Activated naive CD8-positive, alpha-beta T cell treated with anti-CD3 and anti-CD28 coated beads, Interleukin-2, amount 50 U/mL, for 24 hours (primary cell): ENCODE measurements around the gene S100B.
A peak's percentile ranks its signal among the peaks of the same experiment; 100 is the strongest.

Experiments
- ATAC-seq: fragments of 150-1000 bp; cut with Tn5 transposase; one replicate; pipeline ENCODE4 v1.10.0; 2021
- DNase-seq: peaks from one replicate; pipeline ENCODE4 v3.0.0; 2021
- H3K27ac Mint-ChIP-seq: one replicate; pipeline ENCODE4 v1.8.0; 2021; ENCODE audit warnings: mild to moderate bottlenecking, mixed read lengths
- H3K27me3 Mint-ChIP-seq: one replicate; pipeline ENCODE4 v1.8.0; 2021; ENCODE audit warnings: mixed read lengths
- H3K36me3 Mint-ChIP-seq: one replicate; pipeline ENCODE4 v1.8.0; 2021; ENCODE audit warnings: low read depth, mixed read lengths
- H3K4me1 Mint-ChIP-seq: one replicate; pipeline ENCODE4 v1.8.0; 2021; ENCODE audit warnings: mixed read lengths
- H3K4me3 Mint-ChIP-seq: one replicate; pipeline ENCODE4 v1.8.0; 2021; ENCODE audit warnings: mild to moderate bottlenecking, moderate library complexity, mixed read lengths
- H3K9me3 Mint-ChIP-seq: one replicate; pipeline ENCODE4 v1.8.0; 2021; ENCODE audit warnings: mixed read lengths

Gene S100B

DNA sequence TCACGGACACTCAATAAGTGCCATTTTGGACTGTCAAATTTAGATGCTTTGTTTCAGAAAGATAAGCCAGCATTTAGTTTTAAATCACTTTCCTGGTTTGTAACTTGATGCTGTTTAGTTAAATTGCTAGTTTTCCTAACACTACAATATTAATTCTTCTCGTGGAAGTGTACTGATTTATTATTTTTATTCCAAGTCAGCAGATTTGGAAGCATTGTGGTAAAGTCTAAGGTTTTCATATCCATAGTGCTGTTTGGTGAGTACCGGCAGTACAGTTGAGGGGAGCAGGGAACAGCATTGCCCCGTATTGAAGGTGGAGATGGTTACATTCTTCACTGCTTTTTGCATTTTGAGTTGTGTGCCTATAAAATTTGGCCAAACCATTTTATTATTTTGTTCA lies 36.3 kb downstream of the S100B start:
- no peaks in the 10 kb centered on the region for H3K27me3 Mint-ChIP-seq
- H3K4me1 Mint-ChIP-seq = peaks cover 13% of the 10 kb centered on the region
- peak overlapping the region; percentile 46 for H3K27ac Mint-ChIP-seq

DNA sequence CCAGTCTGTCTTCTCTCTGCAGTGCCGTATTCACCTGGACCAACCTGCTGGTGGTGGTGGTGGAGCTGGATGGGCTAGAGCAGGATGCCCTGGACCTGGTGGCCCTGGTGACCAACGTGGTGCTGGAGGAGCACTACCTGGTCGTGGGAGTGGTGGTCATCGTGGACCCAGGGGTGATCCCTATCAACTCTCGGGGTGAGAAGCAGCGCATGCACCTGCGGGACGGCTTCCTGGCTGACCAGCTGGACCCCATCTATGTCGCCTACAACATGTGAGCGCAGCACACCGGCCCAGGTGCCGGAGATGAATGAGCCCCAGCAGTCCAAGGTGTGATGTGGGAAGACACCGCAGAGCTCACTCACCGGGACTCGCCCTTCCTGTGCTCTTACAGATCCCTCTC lies 37.5 kb downstream of the S100B start:
- Mint-ChIP-seq H3K9me3 (no peaks in the 10 kb centered on the region), H3K4me1 (peaks cover 11% of the 10 kb centered on the region), H3K27ac (no peak overlapping the region), H3K27me3 (no peaks in the 10 kb centered on the region), H3K4me3 (no peak overlapping the region), H3K36me3 (peaks cover 41% of the 10 kb centered on the region)
- DNase-seq (no peak), ATAC-seq (no peak)

More for the DNA sequence above, 36.3 kb downstream of the S100B start:
- ATAC-seq (no peak), DNase-seq (no peak)
- Mint-ChIP-seq H3K4me3 (no peak overlapping the region), H3K36me3 (peaks cover 48% of the 10 kb centered on the region), H3K9me3 (peaks cover 7% of the 10 kb centered on the region)

DNA sequence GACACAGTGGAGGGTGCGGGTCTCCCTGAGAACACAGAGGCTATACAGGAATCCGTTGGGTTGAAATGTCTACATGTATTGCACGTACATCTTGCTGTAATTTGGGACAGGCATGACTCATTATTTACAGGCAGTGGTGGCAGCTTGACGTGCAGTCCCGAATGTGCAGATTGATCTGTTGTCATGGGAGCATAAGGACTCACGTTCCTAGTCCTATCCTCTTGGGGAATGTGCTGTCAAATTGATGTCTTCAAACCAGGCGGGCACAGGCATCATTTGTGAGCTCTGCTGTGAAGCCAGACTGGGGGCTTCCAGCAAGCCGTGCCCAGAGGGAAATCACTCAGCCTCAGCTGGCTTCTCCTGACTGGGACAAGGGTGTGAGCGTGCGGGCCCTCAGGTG lies 40.5 kb downstream of the S100B start:
- no peak for ATAC-seq

DNA sequence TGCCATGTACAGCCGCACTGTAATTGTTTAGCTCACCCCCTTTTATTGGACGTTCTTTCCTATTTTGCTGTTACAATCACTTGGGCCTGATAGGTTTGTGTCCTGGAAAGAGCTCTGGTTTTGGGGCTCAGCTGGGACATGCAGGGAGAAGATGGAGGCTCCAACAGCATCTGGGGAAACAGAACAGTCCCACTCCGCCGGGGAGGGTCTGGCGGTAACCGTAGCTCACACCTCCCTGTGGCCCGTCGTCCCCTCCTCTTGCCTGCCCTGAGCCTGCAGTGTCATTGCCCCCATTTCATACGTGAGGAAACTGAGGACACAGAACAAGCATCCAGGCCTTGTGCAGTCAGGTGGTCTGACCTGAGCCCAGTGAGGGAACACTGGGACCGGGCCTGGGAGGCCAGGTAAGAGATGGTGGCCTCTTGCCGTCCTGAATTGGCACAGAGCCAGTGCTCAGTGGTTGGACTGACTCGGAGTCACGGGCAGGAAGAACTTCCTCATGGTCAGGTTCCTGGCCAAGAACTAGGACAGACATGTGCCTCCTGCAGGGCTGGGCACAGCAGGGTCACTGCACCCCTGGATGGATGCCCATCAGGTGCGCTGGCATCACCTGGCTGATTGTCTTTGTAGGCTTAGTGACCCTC lies 41.8 kb downstream of the S100B start:
- Mint-ChIP-seq H3K4me1 (peaks cover 46% of the 10 kb centered on the region), H3K9me3 (no peaks in the 10 kb centered on the region), H3K36me3 (peaks cover 32% of the 10 kb centered on the region), H3K27me3 (no peaks in the 10 kb centered on the region), H3K27ac (no peak overlapping the region), H3K4me3 (no peak overlapping the region)
- ATAC-seq (no peak), DNase-seq (no peak)

More for the DNA sequence above, 40.5 kb downstream of the S100B start:
- H3K9me3 Mint-ChIP-seq = no peaks in the 10 kb centered on the region
- H3K27ac Mint-ChIP-seq = no peak overlapping the region
- H3K36me3 Mint-ChIP-seq = peaks cover 39% of the 10 kb centered on the region
- no peak overlapping the region for H3K4me3 Mint-ChIP-seq
- H3K4me1 Mint-ChIP-seq = peaks cover 37% of the 10 kb centered on the region
- no peaks in the 10 kb centered on the region for H3K27me3 Mint-ChIP-seq
- DNase-seq = no peak

DNA sequence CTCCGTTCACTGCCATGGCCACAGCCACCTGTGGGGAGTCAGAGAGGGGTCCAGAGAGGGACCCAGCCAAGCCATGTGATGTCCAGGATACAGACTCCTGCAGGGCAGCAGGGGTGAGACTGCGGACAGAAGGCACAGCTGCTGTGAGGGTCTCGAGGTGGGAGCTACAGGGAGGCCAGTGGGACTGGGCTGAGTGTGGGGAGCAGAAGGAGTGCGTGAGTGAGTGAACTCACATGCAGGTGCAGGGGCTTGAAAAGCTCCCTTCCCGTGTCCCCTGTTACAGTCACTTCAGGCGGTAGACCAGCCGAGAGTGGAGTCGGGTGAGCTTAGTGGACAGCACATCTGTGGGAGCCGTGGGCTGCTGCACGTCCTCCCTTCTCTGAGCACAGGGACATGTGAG lies 42.4 kb downstream of the S100B start:
- ATAC-seq (no peak), DNase-seq (no peak)
- no peaks in the 10 kb centered on the region for H3K27me3 Mint-ChIP-seq
- H3K4me3 Mint-ChIP-seq = no peak overlapping the region
- no peaks in the 10 kb centered on the region for H3K9me3 Mint-ChIP-seq
- no peak overlapping the region for H3K27ac Mint-ChIP-seq
- H3K36me3 Mint-ChIP-seq = peaks cover 28% of the 10 kb centered on the region
- H3K4me1 Mint-ChIP-seq = peaks cover 46% of the 10 kb centered on the region

DNA sequence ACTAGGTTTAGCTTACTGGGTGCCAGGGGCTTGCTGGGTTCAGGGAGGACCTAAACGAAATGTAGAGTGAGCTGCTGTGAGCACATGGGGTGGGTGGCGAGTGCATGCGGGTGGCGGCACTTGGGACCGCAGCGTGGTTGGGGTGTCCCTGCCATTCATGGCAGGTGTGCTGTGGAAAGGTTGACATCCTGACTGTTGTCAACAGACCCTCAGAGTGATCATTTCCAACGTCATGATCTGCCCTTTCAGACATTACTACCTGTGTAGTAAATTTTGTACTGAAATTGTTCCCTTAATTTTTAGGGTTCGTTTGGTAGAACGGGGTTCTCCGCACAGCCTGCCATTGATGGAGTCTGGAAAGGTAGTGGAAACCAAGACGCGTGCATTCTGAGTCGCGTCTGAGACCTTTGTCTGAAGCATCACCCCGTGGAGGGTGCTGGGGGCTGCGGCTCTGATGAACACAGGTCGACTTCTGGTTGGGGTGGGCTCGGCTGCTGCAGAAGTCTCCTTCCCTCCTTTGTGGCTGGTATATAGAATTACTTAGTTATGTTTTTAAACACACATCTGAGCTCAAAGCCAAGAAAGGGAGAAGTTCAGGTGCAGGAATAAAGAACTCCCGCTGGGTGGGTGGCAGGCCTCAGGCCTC lies 43.3 kb downstream of the S100B start:
- no peaks in the 10 kb centered on the region for H3K9me3 Mint-ChIP-seq
- peak overlapping the region; percentile 77 for H3K27ac Mint-ChIP-seq
- H3K4me1 Mint-ChIP-seq = peaks cover 54% of the 10 kb centered on the region
- peak overlapping the region; percentile 48 for H3K4me3 Mint-ChIP-seq
- peaks cover 31% of the 10 kb centered on the region for H3K36me3 Mint-ChIP-seq
- ATAC-seq (peak; percentile 44), DNase-seq (peak; percentile 26)
- H3K27me3 Mint-ChIP-seq = no peaks in the 10 kb centered on the region

DNA sequence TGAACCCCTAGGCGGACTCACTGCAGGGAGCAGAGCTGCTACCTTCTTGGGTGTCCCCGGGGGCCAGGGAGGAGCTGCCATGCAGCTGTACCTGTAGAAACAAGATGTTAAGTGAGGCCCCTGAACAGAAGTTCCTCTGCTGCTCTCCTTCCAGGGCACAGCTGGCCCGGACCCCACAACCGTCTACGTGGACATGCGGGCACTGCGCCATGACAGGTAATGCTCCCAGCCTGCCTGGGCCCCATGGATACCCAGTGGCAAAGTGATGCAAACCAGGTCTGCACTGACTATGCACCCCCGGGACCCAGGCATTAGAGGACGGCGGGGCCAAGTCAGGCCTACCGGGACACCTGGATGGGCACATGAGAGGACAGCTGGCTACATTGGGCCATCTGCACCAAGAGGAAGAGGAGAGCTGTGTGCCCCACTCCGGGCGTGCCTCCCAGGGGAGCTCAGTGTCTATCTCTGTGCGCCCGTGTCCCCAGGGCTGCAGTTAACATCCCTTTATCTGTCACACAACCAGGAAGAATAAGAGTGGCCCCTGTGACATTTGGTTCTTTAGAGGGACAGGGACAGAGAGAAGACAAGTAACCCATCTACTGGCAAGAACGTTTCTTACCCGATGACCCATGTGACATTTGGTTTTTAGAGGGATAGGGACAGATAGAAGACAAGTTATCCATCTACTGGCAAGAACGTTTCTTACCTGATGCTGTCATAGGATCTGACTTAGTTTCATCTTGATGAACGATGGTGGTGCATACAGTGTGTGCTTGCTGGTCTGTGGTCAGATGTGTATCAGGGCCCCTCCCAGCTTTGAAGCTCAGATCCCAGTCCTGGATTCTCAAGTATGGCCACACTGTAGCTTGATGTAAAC lies 44.1 kb downstream of the S100B start:
- ATAC-seq = peak; percentile 66
- Mint-ChIP-seq H3K9me3 (no peaks in the 10 kb centered on the region), H3K36me3 (peaks cover 30% of the 10 kb centered on the region), H3K4me1 (peaks cover 54% of the 10 kb centered on the region), H3K27ac (peak overlapping the region; percentile 77), H3K27me3 (no peaks in the 10 kb centered on the region), H3K4me3 (peak overlapping the region; percentile 69)
- DNase-seq = no peak

DNA sequence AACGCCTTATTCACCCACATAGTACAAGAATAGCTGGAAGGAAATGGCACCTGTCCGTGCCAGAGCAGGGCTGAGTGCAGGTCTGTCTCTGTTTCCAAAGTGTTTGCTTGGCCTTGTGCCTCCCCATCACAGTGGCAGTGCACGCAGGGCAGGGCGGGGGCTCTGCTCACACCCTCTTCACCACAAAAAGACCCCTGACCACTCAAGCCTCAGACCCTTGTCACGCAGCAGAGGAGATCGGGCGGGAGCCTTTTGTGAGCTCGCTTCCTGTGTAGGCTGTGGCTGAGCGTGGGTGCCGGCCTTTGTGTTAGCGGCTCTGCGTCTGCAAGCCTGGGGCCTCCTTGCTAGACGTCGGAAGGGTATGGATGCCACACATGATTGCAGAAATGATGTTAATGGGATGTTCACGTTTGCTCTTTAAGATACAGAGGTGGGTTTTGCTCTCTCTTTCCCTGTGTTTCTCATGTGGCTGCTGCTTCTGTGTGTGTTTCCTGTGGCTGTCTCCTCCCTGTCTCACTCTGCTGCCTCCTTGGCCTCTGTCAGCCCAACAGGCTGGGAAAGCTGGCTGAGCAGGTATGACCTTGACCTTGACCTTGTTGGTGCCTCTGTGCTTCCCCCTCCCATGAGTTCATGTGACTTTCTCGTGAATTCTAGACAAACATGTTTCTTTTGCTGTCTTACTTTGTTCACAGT lies 45.4 kb downstream of the S100B start:
- ATAC-seq (peak; percentile 76), DNase-seq (peak; percentile 70)
- H3K4me1 Mint-ChIP-seq = peaks cover 57% of the 10 kb centered on the region
- peaks cover 31% of the 10 kb centered on the region for H3K36me3 Mint-ChIP-seq
- no peaks in the 10 kb centered on the region for H3K27me3 Mint-ChIP-seq
- H3K4me3 Mint-ChIP-seq = peak overlapping the region; percentile 69
- no peaks in the 10 kb centered on the region for H3K9me3 Mint-ChIP-seq
- peak overlapping the region; percentile 77 for H3K27ac Mint-ChIP-seq

DNA sequence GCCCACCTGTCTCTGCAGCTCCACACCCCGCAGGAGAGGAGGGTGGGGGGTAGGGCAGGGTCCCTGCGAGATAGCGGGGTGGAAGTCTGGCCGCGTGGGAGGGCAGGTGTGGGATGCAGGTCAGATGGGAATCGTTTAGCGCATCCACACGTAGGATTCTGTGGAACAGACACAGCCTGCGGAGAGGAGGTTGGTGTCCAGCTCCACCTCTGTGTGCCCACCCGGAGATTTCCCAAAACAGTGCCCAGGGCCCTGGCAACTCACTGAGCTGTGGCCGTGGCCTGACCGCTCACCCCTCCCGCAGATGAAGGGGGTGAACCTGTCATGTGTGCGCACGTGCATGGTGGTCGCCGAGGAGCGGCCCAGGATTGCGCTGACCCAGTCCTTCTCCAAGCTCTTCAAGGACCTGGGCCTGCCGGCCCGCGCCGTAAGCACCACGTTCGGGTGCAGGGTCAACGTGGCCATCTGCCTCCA lies 46.9 kb downstream of the S100B start:
- DNase-seq (no peak), ATAC-seq (no peak)
- Mint-ChIP-seq H3K4me1 (peaks cover 69% of the 10 kb centered on the region), H3K9me3 (no peaks in the 10 kb centered on the region), H3K27me3 (no peaks in the 10 kb centered on the region), H3K4me3 (no peak overlapping the region), H3K36me3 (peaks cover 31% of the 10 kb centered on the region), H3K27ac (no peak overlapping the region)

DNA sequence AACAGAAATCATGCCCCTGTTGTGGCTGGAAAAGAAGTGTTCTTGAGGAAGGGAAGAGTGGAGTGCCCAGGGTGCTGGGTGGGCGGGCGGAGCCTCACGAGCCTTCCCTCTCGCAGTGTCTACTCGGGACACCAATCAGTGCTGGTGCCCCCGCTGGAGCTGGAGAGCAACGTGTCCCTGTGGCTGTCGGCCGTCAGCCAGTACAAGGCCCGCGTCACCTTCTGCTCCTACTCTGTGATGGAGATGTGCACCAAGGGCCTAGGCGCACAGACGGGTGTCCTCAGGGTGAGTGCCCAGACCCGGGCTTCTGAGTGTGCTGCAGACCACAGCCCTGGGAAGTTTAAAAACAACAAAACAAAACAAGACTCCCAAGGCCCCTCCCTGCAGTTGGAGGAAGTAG lies 47.4 kb downstream of the S100B start:
- H3K4me3 Mint-ChIP-seq = no peak overlapping the region
- no peaks in the 10 kb centered on the region for H3K9me3 Mint-ChIP-seq
- H3K27me3 Mint-ChIP-seq = no peaks in the 10 kb centered on the region
- no peak for ATAC-seq
- peaks cover 73% of the 10 kb centered on the region for H3K4me1 Mint-ChIP-seq
- no peak for DNase-seq
- no peak overlapping the region for H3K27ac Mint-ChIP-seq
- peaks cover 31% of the 10 kb centered on the region for H3K36me3 Mint-ChIP-seq

DNA sequence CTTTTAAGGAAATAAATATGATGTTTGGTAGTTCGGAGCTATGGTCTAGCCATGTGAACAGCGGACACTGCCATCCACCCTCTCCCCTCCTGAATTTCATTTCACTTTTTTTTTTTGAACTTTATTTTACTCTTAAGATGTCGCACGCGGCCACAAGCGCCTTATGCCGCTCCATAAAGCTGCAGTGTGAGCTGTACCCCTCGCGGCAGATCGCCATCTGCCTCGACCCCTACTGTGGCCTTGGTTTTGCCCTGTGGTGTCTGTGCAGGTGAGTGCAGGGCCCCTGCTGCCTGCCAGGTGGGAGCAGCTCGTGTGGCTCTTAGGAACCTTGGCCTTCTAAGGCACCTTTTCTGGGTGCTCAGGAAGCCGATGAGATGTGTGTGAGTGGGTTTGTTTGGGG lies 48.1 kb downstream of the S100B start:
- Mint-ChIP-seq H3K27me3 (no peaks in the 10 kb centered on the region), H3K9me3 (no peaks in the 10 kb centered on the region), H3K36me3 (peaks cover 30% of the 10 kb centered on the region), H3K27ac (no peak overlapping the region), H3K4me3 (no peak overlapping the region), H3K4me1 (peaks cover 73% of the 10 kb centered on the region)
- no peak for ATAC-seq
- no peak for DNase-seq

DNA sequence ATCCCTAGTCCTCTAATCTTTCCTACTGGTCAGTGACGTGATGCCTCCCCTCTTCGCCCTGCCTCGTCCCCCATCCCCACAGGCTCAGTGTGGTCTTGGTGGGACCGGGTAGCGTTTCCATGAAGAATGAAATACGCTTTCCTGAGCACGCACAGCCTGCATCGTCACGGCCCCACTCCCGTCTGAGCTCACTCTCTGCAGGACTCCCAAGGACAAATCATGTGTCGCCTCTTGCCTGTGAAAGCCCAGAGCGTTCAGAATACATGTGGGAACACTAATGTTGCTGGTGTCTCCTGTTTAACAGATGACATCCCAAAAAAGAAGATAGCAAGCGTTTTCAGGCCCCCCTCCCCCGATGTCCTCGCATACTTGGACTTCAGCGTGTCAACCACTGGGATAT lies 49.2 kb downstream of the S100B start:
- DNase-seq (no peak), ATAC-seq (no peak)
- peaks cover 73% of the 10 kb centered on the region for H3K4me1 Mint-ChIP-seq
- H3K4me3 Mint-ChIP-seq = no peak overlapping the region
- H3K9me3 Mint-ChIP-seq = no peaks in the 10 kb centered on the region
- no peaks in the 10 kb centered on the region for H3K27me3 Mint-ChIP-seq
- no peak overlapping the region for H3K27ac Mint-ChIP-seq
- H3K36me3 Mint-ChIP-seq = peaks cover 20% of the 10 kb centered on the region

DNA sequence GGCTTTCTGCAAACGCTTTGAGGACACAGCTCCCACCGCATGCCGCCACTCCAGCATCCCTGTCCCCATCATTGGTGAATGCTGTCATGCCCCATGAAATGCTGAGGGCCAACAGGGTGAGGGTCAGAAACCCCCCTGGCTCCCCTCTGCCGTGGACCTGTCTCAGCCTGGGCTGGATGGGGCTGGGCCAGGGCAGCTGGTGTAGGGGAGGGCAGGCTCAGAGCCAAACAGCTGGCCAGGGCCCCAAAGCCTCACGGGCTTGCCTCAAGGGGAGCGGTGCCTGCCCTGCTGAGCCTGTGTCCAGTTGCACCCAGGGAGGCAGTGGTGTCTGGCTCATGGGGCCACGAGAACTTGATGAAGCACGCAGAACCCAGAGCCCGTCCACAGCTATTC lies 49.7 kb downstream of the S100B start:
- H3K4me1 Mint-ChIP-seq = peaks cover 73% of the 10 kb centered on the region

DNA sequence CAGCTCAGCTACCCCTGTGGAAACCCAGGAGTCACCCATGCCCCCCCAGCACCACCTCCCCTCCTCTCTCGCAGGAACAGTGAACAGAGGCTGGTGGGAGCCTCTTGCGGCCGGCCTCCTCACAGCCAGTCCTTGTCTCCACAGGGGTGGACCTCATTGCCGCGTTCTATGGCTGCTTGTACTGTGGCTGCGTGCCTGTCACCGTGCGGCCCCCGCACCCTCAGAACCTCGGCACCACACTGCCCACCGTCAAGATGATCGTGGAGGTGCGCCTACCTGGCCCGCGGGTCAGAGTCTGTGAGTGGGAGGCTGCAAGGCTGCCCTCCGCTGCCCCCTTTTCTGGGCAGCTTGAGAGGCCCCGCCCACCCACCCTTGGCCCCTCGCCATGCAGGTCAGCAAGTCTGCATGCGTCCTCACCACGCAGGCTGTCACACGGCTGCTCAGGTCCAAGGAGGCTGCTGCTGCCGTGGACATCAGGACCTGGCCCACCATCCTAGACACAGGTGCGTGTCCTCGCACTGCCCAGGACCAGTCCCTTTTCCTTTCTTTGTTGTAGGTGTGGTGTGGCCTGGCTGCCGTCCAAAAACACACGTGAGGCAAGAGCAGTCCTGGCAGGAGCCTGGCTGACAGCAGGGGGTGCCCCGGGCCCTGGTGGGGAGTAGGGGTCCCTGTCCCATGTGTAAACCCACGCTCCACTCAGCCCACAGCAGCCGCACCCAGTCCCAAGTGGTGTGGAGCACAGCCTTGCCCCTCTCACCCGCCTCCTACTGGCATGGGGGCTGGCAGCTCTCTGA lies 50.3 kb downstream of the S100B start:
- H3K4me3 Mint-ChIP-seq = no peak overlapping the region
- peaks cover 69% of the 10 kb centered on the region for H3K4me1 Mint-ChIP-seq
- DNase-seq = no peak
- peaks cover 12% of the 10 kb centered on the region for H3K36me3 Mint-ChIP-seq
- H3K27me3 Mint-ChIP-seq = no peaks in the 10 kb centered on the region
- H3K9me3 Mint-ChIP-seq = no peaks in the 10 kb centered on the region
- no peak overlapping the region for H3K27ac Mint-ChIP-seq
- ATAC-seq = no peak

More for the DNA sequence above, 49.7 kb downstream of the S100B start:
- H3K9me3 Mint-ChIP-seq = no peaks in the 10 kb centered on the region
- H3K4me3 Mint-ChIP-seq = no peak overlapping the region
- H3K27ac Mint-ChIP-seq = no peak overlapping the region
- H3K36me3 Mint-ChIP-seq = peaks cover 18% of the 10 kb centered on the region
- no peaks in the 10 kb centered on the region for H3K27me3 Mint-ChIP-seq
- ATAC-seq (no peak), DNase-seq (no peak)
